Endothelial cell of umbilical vein (primary cell): ENCODE measurements around the gene TMEM169. TPM values are rescaled to one million over a fixed set of nuclear protein-coding genes. Genes with fewer than 3 reads are reported as not detected.

Experiments used
- BruUV-seq: library from RNA; stranded (reverse); fragments of 400-500 nt; replicated peaks from 2 replicates; lab custom pipeline; 2021; lab: Mats Ljungman, UMichigan
- CTCF ChIA-PET: fragments of 300-600, 350-600 bp; sonication (Branson Sonifier 250); formaldehyde crosslinking; loops from one replicate; lab custom pipeline; 2021; ENCODE audit warnings: antibody characterized with exemption, inconsistent platforms; lab: Charles Lee
- POLR2A ChIA-PET: fragments of 300-600, 350-600 bp; sonication (Branson Sonifier 250); formaldehyde crosslinking; loops from one replicate; lab custom pipeline; 2021; ENCODE audit warnings: antibody characterized with exemption, inconsistent platforms; lab: Charles Lee
- DNase-seq: peaks from one replicate; pipeline ENCODE4 v3.0.0-alpha.2; 2011; ENCODE audit warnings: low read depth, low spot score
- FAIRE-seq: peaks from 2 replicates; lab custom pipeline; 2011; peaks lifted over from hg19 to GRCh38; lab: Jason Lieb, UNC
- H2AFZ ChIP-seq: 2 replicates; pipeline ENCODE4 v1.6.0; 2012; ENCODE audit warnings: low read depth, low read length, control low read depth, inconsistent platforms
- H3K27ac ChIP-seq: 2 replicates; pipeline ENCODE4 v1.5.1; 2011; ENCODE audit warnings: low read depth, mild to moderate bottlenecking, control low read depth, low read length, moderate library complexity; ENCODE audit not compliant: insufficient read depth
- H3K27me3 ChIP-seq, 2 experiments: 2 replicates each; pipeline versions ENCODE4 v1.6.0 to v1.6.1; 2011; ENCODE audit warnings: low read length in 2 of 2, mixed read lengths in 1 of 2; ENCODE audit not compliant: control insufficient read depth in 2 of 2, insufficient read depth in 2 of 2
- H3K36me3 ChIP-seq, 2 experiments: 2 replicates in 1 of 2; 3 replicates in 1 of 2; pipeline ENCODE4 v1.5.1; 2011; ENCODE audit warnings: low read length in 2 of 2, mild to moderate bottlenecking in 1 of 2, moderate library complexity in 1 of 2; ENCODE audit not compliant: control insufficient read depth in 2 of 2, insufficient read depth in 2 of 2; ENCODE audit errors: extremely low read depth in 1 of 2
- H3K4me1 ChIP-seq: 3 replicates; pipeline ENCODE4 v1.5.1; 2011; ENCODE audit warnings: mild to moderate bottlenecking, low read length; ENCODE audit not compliant: control insufficient read depth, insufficient read depth; ENCODE audit errors: extremely low read depth
- H3K4me2 ChIP-seq: 2 replicates; pipeline ENCODE4 v1.6.1; 2011; ENCODE audit warnings: low read length, control low read depth, mixed read lengths; ENCODE audit not compliant: insufficient read depth
- H3K4me3 ChIP-seq, 3 experiments: fragments of 200-600 bp in 1 of 3; sonication (generic), shearing (Covaris generic) in 1 of 3; replicated peaks in 1 of 3; 2 replicates each; pipeline ENCODE4 v1.5.1; 2011 to 2016; ENCODE audit warnings: control low read depth in 3 of 3, low read length in 3 of 3, mild to moderate bottlenecking in 2 of 3, inconsistent platforms in 1 of 3, low read depth in 1 of 3, moderate library complexity in 1 of 3; ENCODE audit not compliant: insufficient read depth in 1 of 3
- H3K79me2 ChIP-seq: 2 replicates; pipeline ENCODE4 v1.6.0; 2012; ENCODE audit warnings: low read length, inconsistent platforms; ENCODE audit not compliant: control insufficient read depth, insufficient read depth
- H3K9ac ChIP-seq: replicated peaks from 2 replicates; pipeline ENCODE3; 2011; ENCODE audit warnings: low read length, control low read depth; ENCODE audit not compliant: insufficient read depth; ENCODE audit errors: extremely low read depth
- H3K9me1 ChIP-seq: replicated peaks from 3 replicates; pipeline ENCODE4 v1.6.0; 2011; ENCODE audit warnings: mild to moderate bottlenecking, low read length; ENCODE audit not compliant: control insufficient read depth, insufficient read depth; ENCODE audit errors: extremely low read depth
- H3K9me3 ChIP-seq: replicated peaks from 2 replicates; pipeline ENCODE4 v1.5.1; 2012; ENCODE audit warnings: low read length, inconsistent platforms; ENCODE audit not compliant: control insufficient read depth, insufficient read depth
- H4K20me1 ChIP-seq: replicated peaks from 2 replicates; pipeline ENCODE3; 2011; ENCODE audit warnings: mild to moderate bottlenecking, low read length; ENCODE audit not compliant: control insufficient read depth, insufficient read depth; ENCODE audit errors: extremely low read depth
- EZH2 ChIP-seq: IDR thresholded peaks from 2 replicates; pipeline ENCODE4 v1.6.1; 2012; ENCODE audit warnings: borderline replicate concordance, low read depth, mild to moderate bottlenecking, moderate library complexity, low read length, inconsistent platforms; ENCODE audit not compliant: severe bottlenecking
- FOS ChIP-seq: IDR thresholded peaks from 2 replicates; pipeline ENCODE4 v1.6.1; 2011; ENCODE audit warnings: mild to moderate bottlenecking, low read length, moderate library complexity, borderline replicate concordance; ENCODE audit not compliant: insufficient read depth
- GATA2 ChIP-seq: IDR thresholded peaks from 2 replicates; pipeline ENCODE4 v1.7.0; 2011; ENCODE audit warnings: low read depth, mild to moderate bottlenecking, moderate library complexity, mixed read lengths, low read length; ENCODE audit not compliant: insufficient read length, insufficient read depth
- JUN ChIP-seq: IDR thresholded peaks from 2 replicates; pipeline ENCODE4 v1.6.1; 2011; ENCODE audit warnings: borderline replicate concordance, low read depth; ENCODE audit not compliant: insufficient read length, insufficient read depth
- MYC ChIP-seq: IDR thresholded peaks from one replicate; pipeline ENCODE4 v1.6.1; 2011; ENCODE audit warnings: mild to moderate bottlenecking, low read depth, low read length
- POLR2A ChIP-seq: IDR thresholded peaks from 2 replicates; pipeline ENCODE4 v1.6.1; 2012; ENCODE audit warnings: low read depth, mild to moderate bottlenecking, control low read depth, low read length
- POLR2AphosphoS5 ChIP-seq: IDR thresholded peaks from 2 replicates; pipeline ENCODE4 v1.6.1; 2012; ENCODE audit warnings: low read depth, mild to moderate bottlenecking, control low read depth, low read length, moderate library complexity; ENCODE audit not compliant: insufficient read depth
- dilution Hi-C: fragments of 300-500 bp; cut with MboI; formaldehyde crosslinking; loops from one replicate; pipeline ENCODE4 v1.15.0; 2019; ENCODE audit warnings: low sequenced_read_pairs; ENCODE audit not compliant: extremely low pct_ligation_motif_present
- intact Hi-C: fragments of 100-400 bp; cut with micrococcal nuclease; formaldehyde crosslinking; loops from one replicate; pipeline ENCODE4 v1.10.0; 2022
- polyA plus RNA-seq, 4 experiments: library from polyadenylated mRNA; depleted of rRNA in 3 of 4; stranded (reverse) in 3 of 4; unstranded in 1 of 4; fragments of >200 nt; gene quantifications; 2 replicates each; pipeline versions ENCODE4 v1.2.1 to v1.2.3, GENCODE V29; 2011 to 2012; ENCODE audit warnings: missing spikeins in 1 of 4
- total RNA-seq: library from RNA; stranded (reverse); gene quantifications from 2 replicates; pipeline ENCODE4 v1.2.3, GENCODE V29; 2021
- TF ChIP-seq, protein P1 (sequence below), 2 donors: IDR thresholded peaks; 1 replicate in 1 of 2; 2 replicates in 1 of 2; pipeline ENCODE4 v1.5.1; 2011; ENCODE audit warnings: low read length in 2 of 2, mild to moderate bottlenecking in 2 of 2, moderate library complexity in 2 of 2, control low read depth in 1 of 2, inconsistent platforms in 1 of 2, low read depth in 1 of 2; ENCODE audit not compliant: insufficient read depth in 1 of 2; ENCODE audit errors: extremely low read depth in 1 of 2
- TF ChIP-seq, protein P2 (sequence below): IDR thresholded peaks from 2 replicates; pipeline ENCODE4 v1.6.1; 2011; ENCODE audit not compliant: insufficient read depth, insufficient read length

TMEM169 gene
- total and polyA plus RNA-seq, 2 donors (not counting 3 experiments of a cell fraction or from before 2014, with no cell fraction given): 0.20 TPM; not detected in 1

DNA sequence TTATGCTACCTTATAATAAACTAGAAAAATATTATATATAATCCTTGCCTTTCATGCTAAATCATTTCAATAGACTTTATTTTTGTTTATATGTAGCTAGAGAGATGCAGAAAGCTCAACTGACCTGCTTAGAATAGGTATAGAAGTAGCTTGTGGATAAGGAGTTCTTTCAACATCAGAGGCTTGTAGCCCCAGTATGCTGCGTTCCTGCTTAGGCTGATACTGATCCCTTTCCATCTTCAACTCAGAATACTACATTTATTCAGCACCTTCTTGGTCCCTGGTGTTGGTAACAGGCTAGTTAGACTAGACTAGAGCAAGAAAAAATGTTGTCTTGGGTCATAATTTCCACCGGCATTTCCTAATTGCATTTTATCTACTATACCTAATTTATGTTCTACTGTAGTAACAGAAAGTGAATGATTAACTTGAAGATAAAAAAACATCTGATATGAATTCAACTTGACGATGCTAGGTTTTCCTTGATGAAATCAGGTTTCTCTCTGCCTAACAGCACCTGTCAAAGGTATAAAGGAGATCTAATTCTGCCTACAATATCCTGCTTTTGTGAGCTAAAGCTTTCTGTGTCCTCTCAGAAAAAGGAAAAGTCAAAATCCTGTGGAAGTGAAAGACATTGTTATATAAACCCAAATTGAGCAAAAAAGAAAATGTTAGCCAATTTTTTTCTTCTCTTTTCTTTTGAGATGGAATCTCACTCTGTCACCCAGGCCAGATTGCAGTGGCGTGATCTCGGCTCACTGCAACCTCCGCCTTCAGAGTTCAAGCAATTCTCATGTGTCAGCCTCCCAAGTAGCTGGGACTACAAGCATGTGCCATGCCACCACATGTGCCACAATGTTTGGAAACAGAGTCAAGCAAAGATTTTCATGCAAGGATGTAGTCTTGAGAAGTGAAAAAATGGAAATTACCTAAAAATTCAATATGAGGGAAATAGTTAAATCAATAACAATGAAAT lies 5.9 kb upstream of the TMEM169 start:
- dilution Hi-C loops (no loop called here), intact Hi-C loops (no loop called here)
- DNase-seq (no peak), FAIRE-seq (peak; percentile 31)
- Histone ChIP-seq H3K4me1 (no peaks in the 10 kb centered on the region), H3K79me2 (no peaks in the 10 kb centered on the region), H2AFZ (no peak overlapping the region), H3K4me3 (no peak overlapping the region), H3K9me1 (no peaks in the 10 kb centered on the region), H3K27me3 (no peaks in the 10 kb centered on the region), H4K20me1 (no peaks in the 10 kb centered on the region), H3K36me3 (no peaks in the 10 kb centered on the region), H3K4me2 (no peak overlapping the region), H3K9me3 (no peaks in the 10 kb centered on the region), H3K9ac (no peak overlapping the region), H3K27ac (no peak overlapping the region)
- TF ChIP-seq MYC (no peak), JUN (no peak), FOS (no peak), GATA2 (no peak), POLR2A (no peak), POLR2AphosphoS5 (no peak), EZH2 (no peak)
- TF ChIP-seq, protein P1, sequence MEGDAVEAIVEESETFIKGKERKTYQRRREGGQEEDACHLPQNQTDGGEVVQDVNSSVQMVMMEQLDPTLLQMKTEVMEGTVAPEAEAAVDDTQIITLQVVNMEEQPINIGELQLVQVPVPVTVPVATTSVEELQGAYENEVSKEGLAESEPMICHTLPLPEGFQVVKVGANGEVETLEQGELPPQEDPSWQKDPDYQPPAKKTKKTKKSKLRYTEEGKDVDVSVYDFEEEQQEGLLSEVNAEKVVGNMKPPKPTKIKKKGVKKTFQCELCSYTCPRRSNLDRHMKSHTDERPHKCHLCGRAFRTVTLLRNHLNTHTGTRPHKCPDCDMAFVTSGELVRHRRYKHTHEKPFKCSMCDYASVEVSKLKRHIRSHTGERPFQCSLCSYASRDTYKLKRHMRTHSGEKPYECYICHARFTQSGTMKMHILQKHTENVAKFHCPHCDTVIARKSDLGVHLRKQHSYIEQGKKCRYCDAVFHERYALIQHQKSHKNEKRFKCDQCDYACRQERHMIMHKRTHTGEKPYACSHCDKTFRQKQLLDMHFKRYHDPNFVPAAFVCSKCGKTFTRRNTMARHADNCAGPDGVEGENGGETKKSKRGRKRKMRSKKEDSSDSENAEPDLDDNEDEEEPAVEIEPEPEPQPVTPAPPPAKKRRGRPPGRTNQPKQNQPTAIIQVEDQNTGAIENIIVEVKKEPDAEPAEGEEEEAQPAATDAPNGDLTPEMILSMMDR (IDR thresholded peaks at IDR 0.05; ENCODE audit: extremely low read depth in 1 of 2, insufficient read depth in 1 of 2, low read depth in 1 of 2, low read length in 2 of 2): no peak
- TF ChIP-seq, protein P2, sequence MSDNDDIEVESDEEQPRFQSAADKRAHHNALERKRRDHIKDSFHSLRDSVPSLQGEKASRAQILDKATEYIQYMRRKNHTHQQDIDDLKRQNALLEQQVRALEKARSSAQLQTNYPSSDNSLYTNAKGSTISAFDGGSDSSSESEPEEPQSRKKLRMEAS: no peak
- ChIA-PET CTCF (no interaction called here), POLR2A (no interaction called here)
- no TSS peak for BruUV-seq
